WTC11 (cell line): ENCODE results near the gene TBC1D10B.
A peak's percentile ranks its signal among the peaks of the same experiment; 100 is the strongest.

Experiments used
- CDX4 ChIP-seq: fragments of 250-450 bp; sonication (Bioruptor Pico); IDR thresholded peaks from 2 replicates; pipeline ENCODE4 v1.9.0; 2021; ENCODE audit warnings: moderate library complexity, mild to moderate bottlenecking, inconsistent platforms, borderline replicate concordance
- CTCF ChIP-seq: fragments of 200-600 bp; IDR thresholded peaks from 2 replicates; pipeline ENCODE4 v1.8.0; 2022; ENCODE audit warnings: antibody characterized with exemption
- E2F5 ChIP-seq: sonication (generic); formaldehyde crosslinking; IDR thresholded peaks from 2 replicates; pipeline ENCODE4 v1.8.1; 2022; ENCODE audit warnings: mild to moderate bottlenecking, moderate library complexity, missing genetic modification reagents
- FOXJ3 ChIP-seq: sonication (generic); formaldehyde crosslinking; IDR thresholded peaks from 2 replicates; pipeline ENCODE4 v1.9.0; 2021; ENCODE audit warnings: missing genetic modification reagents, mild to moderate bottlenecking, borderline replicate concordance
- FOXK1 ChIP-seq: sonication (generic); formaldehyde crosslinking; IDR thresholded peaks from 2 replicates; pipeline ENCODE4 v1.8.0; 2022; ENCODE audit warnings: mild to moderate bottlenecking, moderate library complexity, missing genetic modification reagents
- MAX ChIP-seq: sonication (generic); formaldehyde crosslinking; IDR thresholded peaks from 2 replicates; pipeline ENCODE4 v1.8.0; 2022; ENCODE audit warnings: mild to moderate bottlenecking, missing genetic modification reagents
- NFYB ChIP-seq: sonication (generic); formaldehyde crosslinking; conservative IDR thresholded peaks from 2 replicates; pipeline ENCODE4 v1.8.0; 2022; ENCODE audit warnings: low read depth, missing genetic modification reagents
- OVOL2 ChIP-seq: fragments of 250-450 bp; sonication (Bioruptor Pico); IDR thresholded peaks from 2 replicates; pipeline ENCODE4 v1.9.0; 2021; ENCODE audit warnings: mild to moderate bottlenecking, borderline replicate concordance
- TCF7 ChIP-seq: sonication (generic); formaldehyde crosslinking; IDR thresholded peaks from 2 replicates; pipeline ENCODE4 v1.8.0; 2022; ENCODE audit warnings: mild to moderate bottlenecking, low read depth, missing genetic modification reagents, moderate library complexity
- TEAD4 ChIP-seq: sonication (generic); formaldehyde crosslinking; IDR thresholded peaks from 2 replicates; pipeline ENCODE4 v1.8.0; 2022; ENCODE audit warnings: mild to moderate bottlenecking, missing genetic modification reagents
- ZNF138 ChIP-seq: sonication (generic); formaldehyde crosslinking; conservative IDR thresholded peaks from 2 replicates; pipeline ENCODE4 v1.8.1; 2022; ENCODE audit warnings: mild to moderate bottlenecking, moderate library complexity, missing genetic modification reagents
- ZNF232 ChIP-seq: sonication (generic); formaldehyde crosslinking; IDR thresholded peaks from 2 replicates; pipeline ENCODE4 v1.8.0; 2022; ENCODE audit warnings: mild to moderate bottlenecking, missing genetic modification reagents
- ZNF423 ChIP-seq: fragments of 250-450 bp; sonication (Bioruptor Pico); IDR thresholded peaks from 2 replicates; pipeline ENCODE4 v2.1.2; 2022; ENCODE audit warnings: mild to moderate bottlenecking, moderate library complexity

GRCh38 chr16:30354423-30355143, 15.7 kb downstream of the TBC1D10B start:
- TF ChIP-seq ZNF138 (no peak), TCF7 (CRISPR knock-in tag) (no peak), CTCF (no peak), ZNF232 (CRISPR knock-in tag) (no peak), OVOL2 (no peak), NFYB (CRISPR knock-in tag) (no peak), CDX4 (no peak), ZNF423 (CRISPR knock-in tag) (no peak), MAX (CRISPR knock-in tag) (no peak), E2F5 (CRISPR knock-in tag) (0 out of 2 replicates have a peak, but pooled peaks have one; percentile 1), FOXK1 (CRISPR knock-in tag) (0 out of 2 replicates have a peak, but pooled peaks have one; percentile 20), FOXJ3 (CRISPR knock-in tag) (no peak), TEAD4 (CRISPR knock-in tag) (no peak)
